ENCODE results near the gene HES3. TPM values are rescaled to one million over a fixed set of nuclear protein-coding genes. Genes with fewer than 3 reads are reported as not detected.

HES3 gene
- total RNA-seq, 2 donors from 2014 or later: not detected

GRCh38 chr1:6224718-6225117 lies 19.3 kb upstream of the HES3 start:
- ATAC-seq (no peak), DNase-seq (no peak)
- H3K27me3 Mint-ChIP-seq: no peaks in the 10 kb centered on the region
- no peak overlapping the region for H3K27ac Mint-ChIP-seq
- H3K4me3 Mint-ChIP-seq: no peak overlapping the region
- peaks cover 3% of the 10 kb centered on the region for H3K36me3 Mint-ChIP-seq (ENCODE audit: low read depth)
- no peaks in the 10 kb centered on the region for H3K9me3 ChIP-seq (ENCODE audit: control insufficient read depth, low read length, poor library complexity, severe bottlenecking)
- H3K4me1 Mint-ChIP-seq: peaks cover 7% of the 10 kb centered on the region

DNA sequence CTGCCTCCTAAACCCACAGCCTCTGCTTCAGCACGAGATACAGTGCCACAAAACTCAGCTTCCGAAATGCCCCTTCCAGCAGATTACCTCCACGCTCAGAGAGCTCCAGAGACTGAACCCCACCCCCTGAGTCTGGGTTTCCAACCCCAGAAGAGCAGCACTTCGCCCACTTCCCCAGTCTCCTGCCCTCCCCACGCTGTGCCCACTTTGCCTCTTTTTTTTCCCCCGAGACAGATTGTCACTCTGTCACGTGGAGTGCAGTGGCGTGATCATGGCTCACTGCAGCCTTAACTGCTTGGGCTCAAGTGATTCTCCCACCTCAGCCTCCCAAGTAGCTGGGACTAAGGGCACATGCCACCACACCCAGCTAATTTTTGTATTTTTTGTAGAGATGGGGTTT lies 18.3 kb upstream of the HES3 start:
- Mint-ChIP-seq H3K36me3 (ENCODE audit: low read depth) (peaks cover 3% of the 10 kb centered on the region), H3K27ac (no peak overlapping the region), H3K4me1 (peaks cover 7% of the 10 kb centered on the region), H3K4me3 (no peak overlapping the region), H3K27me3 (no peaks in the 10 kb centered on the region)
- no peak for DNase-seq
- no peak for ATAC-seq
- H3K9me3 ChIP-seq (ENCODE audit: control insufficient read depth, low read length, poor library complexity, severe bottlenecking): no peaks in the 10 kb centered on the region

DNA sequence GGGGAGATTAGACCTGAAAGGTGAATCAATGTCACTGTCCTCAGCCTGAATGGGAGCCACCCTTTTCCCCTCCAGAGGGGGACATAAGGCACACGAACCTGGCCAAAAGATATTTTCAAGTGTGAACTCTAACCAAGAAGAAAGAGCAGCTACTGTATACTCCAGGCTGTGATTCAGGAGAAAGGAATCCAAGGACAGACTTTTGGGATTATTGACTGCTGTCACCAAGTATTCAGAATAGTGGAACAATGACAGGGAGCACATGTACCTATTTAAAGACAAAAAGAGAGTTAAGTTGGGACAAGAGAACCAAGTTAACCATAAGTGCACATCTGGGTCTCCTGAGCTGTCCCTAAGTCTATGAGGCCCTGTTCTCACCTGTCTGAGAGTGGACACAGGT lies 10.6 kb upstream of the HES3 start:
- Mint-ChIP-seq H3K27ac (no peak overlapping the region), H3K4me3 (peak overlapping the region; percentile 36), H3K36me3 (ENCODE audit: low read depth) (no peaks in the 10 kb centered on the region), H3K27me3 (no peaks in the 10 kb centered on the region), H3K4me1 (peaks cover 15% of the 10 kb centered on the region)
- H3K9me3 ChIP-seq (ENCODE audit: control insufficient read depth, low read length, poor library complexity, severe bottlenecking): no peaks in the 10 kb centered on the region
- DNase-seq (no peak), ATAC-seq (no peak)

DNA sequence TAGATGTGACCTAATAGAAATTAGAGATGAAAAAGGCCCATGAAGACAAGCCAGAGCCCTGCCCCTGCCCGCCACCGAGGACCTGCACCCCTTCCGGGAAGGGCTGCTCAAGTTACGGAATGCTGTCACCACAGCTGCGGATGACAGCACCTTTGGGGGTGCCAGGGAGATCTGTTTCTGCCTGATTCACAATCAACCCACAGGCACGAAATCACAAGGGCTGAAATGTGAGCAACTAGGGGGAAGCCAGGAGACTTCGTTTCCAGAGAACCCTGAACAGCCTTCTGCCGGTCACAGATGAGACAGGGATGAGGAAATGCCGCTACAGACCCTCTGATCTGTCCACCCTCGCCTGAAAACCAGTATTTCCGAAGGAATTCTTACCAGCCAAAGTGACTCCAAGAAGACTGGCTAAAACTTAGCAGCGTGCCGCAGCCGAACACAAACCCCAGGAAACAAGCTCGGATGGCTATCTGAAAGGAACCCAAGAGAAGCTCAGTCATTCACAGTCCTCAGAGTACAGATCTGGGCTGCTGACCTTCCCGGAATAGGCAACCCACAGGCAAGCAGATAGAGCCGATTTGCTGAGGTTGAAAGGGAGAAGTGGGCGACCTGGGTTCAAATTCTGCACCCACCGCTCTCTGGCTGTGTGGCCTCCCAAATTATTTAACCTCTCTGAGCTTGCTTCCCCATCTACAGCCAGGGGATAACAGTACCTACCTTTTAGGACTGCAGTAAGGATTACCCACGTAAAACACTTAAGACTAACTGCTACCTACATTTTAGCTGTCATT lies 9.3 kb upstream of the HES3 start:
- H3K4me3 Mint-ChIP-seq: peak overlapping the region; percentile 91
- no peaks in the 10 kb centered on the region for H3K36me3 Mint-ChIP-seq (ENCODE audit: low read depth)
- H3K27ac Mint-ChIP-seq: peak overlapping the region; percentile 79
- no peaks in the 10 kb centered on the region for H3K9me3 ChIP-seq (ENCODE audit: control insufficient read depth, low read length, poor library complexity, severe bottlenecking)
- ATAC-seq: no peak
- no peak for DNase-seq
- H3K4me1 Mint-ChIP-seq: peaks cover 15% of the 10 kb centered on the region
- H3K27me3 Mint-ChIP-seq: peaks cover 10% of the 10 kb centered on the region

- Mint-ChIP-seq H3K27ac (peak overlapping the region; percentile 79), H3K4me3 (peak overlapping the region; percentile 91), H3K36me3 (ENCODE audit: low read depth) (no peaks in the 10 kb centered on the region), H3K4me1 (peaks cover 15% of the 10 kb centered on the region), H3K27me3 (peaks cover 16% of the 10 kb centered on the region)
- DNase-seq (no peak), ATAC-seq (peak; percentile 19)
- no peaks in the 10 kb centered on the region for H3K9me3 ChIP-seq (ENCODE audit: control insufficient read depth, low read length, poor library complexity, severe bottlenecking)
Measured at GRCh38 chr1:6235296-6235677, 8.7 kb upstream of the HES3 start.

GRCh38 chr1:6237093-6237492 lies 6.9 kb upstream of the HES3 start:
- Mint-ChIP-seq H3K4me3 (peak overlapping the region; percentile 49), H3K27ac (no peak overlapping the region), H3K4me1 (peaks cover 21% of the 10 kb centered on the region), H3K27me3 (peaks cover 28% of the 10 kb centered on the region), H3K36me3 (ENCODE audit: low read depth) (peaks cover 3% of the 10 kb centered on the region)
- no peaks in the 10 kb centered on the region for H3K9me3 ChIP-seq (ENCODE audit: control insufficient read depth, low read length, poor library complexity, severe bottlenecking)
- no peak for DNase-seq
- no peak for ATAC-seq

DNA sequence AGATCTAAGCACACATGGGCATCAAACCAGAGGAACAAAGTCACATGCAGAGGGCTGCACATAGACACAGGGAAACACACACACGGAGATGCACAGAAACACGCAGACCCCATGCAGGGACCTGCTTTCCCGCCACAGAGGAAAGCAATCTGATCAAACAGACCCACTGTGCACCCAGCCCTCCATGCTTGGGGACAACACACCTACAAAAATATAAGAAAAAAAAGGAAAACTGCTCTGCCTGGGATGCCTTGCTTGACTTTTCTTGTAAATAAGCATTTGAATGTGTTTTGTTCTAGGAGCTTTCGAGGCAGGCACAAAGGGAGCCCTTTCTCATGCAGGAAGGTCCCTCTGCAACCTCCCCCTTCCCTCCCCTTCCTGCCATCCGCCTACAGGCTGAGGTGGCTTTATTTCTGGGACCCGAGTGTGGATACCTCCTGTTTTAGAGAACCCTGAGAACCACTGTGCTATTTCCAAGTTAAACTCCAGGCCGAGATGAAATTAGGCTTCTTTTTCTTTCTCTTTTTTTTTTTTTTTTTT lies 4.7 kb upstream of the HES3 start:
- peaks cover 38% of the 10 kb centered on the region for H3K27me3 Mint-ChIP-seq
- peaks cover 3% of the 10 kb centered on the region for H3K36me3 Mint-ChIP-seq (ENCODE audit: low read depth)

DNA sequence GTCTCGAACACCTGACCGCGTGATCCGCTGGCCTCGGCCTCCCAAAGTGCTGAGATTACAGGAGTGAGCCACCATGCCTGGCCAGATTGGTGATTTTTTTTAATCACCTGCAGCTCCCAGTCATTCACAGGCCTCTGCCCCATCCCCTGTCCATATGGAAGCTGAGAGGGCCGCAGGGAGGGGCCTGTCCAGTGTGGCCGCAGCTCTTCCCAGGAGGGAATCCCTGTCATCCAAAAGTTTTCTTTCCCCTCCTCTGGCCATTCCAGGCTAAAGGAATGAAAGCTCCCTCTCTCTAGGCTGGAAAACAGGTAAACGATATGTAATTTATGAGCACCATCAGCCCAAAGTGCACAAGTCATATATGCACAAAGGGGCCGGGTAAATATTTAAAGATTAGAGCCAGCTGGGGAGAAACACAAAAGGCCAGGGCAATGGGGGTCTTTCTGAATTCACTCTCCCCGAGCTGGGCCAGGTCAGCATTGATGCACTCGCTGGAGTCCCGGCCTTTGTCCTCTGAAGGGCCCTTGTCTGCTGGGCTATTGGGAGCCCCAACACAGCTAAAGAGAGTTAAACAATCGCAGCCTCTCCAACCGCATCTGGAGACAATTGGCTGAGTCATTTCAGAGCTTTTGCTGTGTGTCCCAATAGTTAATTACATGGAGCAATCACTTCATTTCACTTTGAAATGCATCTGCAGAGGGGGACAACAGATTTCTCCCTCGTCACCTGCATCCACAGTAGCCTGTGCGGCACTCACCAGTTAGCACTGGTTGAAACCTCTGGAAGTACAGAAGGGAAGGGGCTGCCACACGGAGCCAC lies 3.8 kb upstream of the HES3 start:
- no peak overlapping the region for H3K27ac Mint-ChIP-seq
- no peak overlapping the region for H3K4me3 Mint-ChIP-seq
- H3K36me3 Mint-ChIP-seq (ENCODE audit: low read depth): peaks cover 3% of the 10 kb centered on the region
- ATAC-seq (no peak), DNase-seq (no peak)
- peaks cover 10% of the 10 kb centered on the region for H3K4me1 Mint-ChIP-seq
- peaks cover 38% of the 10 kb centered on the region for H3K27me3 Mint-ChIP-seq
- no peaks in the 10 kb centered on the region for H3K9me3 ChIP-seq (ENCODE audit: control insufficient read depth, low read length, poor library complexity, severe bottlenecking)

More for the DNA sequence above, 4.7 kb upstream of the HES3 start:
- ATAC-seq: no peak
- H3K9me3 ChIP-seq (ENCODE audit: control insufficient read depth, low read length, poor library complexity, severe bottlenecking): no peaks in the 10 kb centered on the region
- Mint-ChIP-seq H3K27ac (no peak overlapping the region), H3K4me3 (no peak overlapping the region), H3K4me1 (peaks cover 12% of the 10 kb centered on the region)
- DNase-seq: no peak

GRCh38 chr1:6241107-6241886 lies 2.7 kb upstream of the HES3 start:
- H3K27me3 Mint-ChIP-seq: peaks cover 41% of the 10 kb centered on the region
- peaks cover 8% of the 10 kb centered on the region for H3K4me1 Mint-ChIP-seq
- no peaks in the 10 kb centered on the region for H3K9me3 ChIP-seq (ENCODE audit: control insufficient read depth, low read length, poor library complexity, severe bottlenecking)
- peaks cover 3% of the 10 kb centered on the region for H3K36me3 Mint-ChIP-seq (ENCODE audit: low read depth)
- ATAC-seq (no peak), DNase-seq (no peak)
- no peak overlapping the region for H3K27ac Mint-ChIP-seq
- H3K4me3 Mint-ChIP-seq: peak overlapping the region; percentile 79

- Mint-ChIP-seq H3K27ac (no peak overlapping the region), H3K4me1 (peaks cover 13% of the 10 kb centered on the region), H3K27me3 (peaks cover 49% of the 10 kb centered on the region), H3K4me3 (no peak overlapping the region), H3K36me3 (ENCODE audit: low read depth) (peaks cover 5% of the 10 kb centered on the region)
- DNase-seq: no peak
- ATAC-seq: no peak
- H3K9me3 ChIP-seq (ENCODE audit: control insufficient read depth, low read length, poor library complexity, severe bottlenecking): no peaks in the 10 kb centered on the region
Measured at GRCh38 chr1:6241887-6242740, 1.9 kb upstream of the HES3 start.

DNA sequence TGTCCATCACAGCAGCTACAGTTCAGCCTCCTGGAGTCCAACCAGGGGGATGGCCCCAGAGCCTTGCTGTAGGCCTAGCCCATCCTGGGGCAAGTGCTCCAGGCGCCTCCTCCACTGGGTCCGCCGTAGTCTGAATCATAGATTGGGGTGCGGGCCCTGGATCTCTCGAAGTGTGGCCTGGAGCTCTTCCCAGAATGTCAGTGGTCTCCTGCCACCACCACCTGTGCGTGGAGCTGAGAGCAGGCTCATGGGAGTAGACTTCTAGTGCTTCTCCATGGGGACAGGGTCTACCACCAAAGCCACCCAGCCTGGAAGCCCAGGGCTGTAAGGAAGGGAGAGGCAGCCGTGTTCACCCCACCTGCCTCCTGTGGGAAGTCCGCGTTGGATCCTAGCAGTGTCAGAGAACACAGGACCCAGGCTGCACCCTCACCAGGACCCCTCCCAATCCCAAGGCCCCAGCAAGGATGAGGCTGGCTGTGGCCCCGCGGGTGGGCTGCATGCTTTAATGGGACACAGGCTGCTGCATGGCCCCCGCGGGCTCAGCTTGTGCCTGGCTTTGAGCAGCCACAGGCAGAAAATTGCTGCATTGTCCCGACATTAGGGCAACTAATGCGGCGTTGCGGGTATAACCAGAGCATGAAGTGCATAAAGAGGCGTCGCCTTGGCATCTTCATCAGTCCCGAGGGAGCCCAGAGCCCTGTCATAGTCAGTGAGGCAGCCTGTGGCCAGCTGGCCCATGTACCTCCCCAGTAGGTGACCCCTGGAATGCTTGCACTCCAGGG lies 735 bp upstream of the HES3 start:
- DNase-seq: no peak
- ATAC-seq: no peak
- H3K9me3 ChIP-seq (ENCODE audit: control insufficient read depth, low read length, poor library complexity, severe bottlenecking): no peaks in the 10 kb centered on the region
- peaks cover 60% of the 10 kb centered on the region for H3K27me3 Mint-ChIP-seq
- peak overlapping the region; percentile 12 for H3K4me3 Mint-ChIP-seq
- peaks cover 5% of the 10 kb centered on the region for H3K36me3 Mint-ChIP-seq (ENCODE audit: low read depth)
- H3K4me1 Mint-ChIP-seq: peaks cover 13% of the 10 kb centered on the region
- H3K27ac Mint-ChIP-seq: no peak overlapping the region
